SH-SY5Y (cell line): Measurements from ENCODE around the gene HMGB3.

Experiments used
- GATA2 ChIP-seq: IDR thresholded peaks from 2 replicates; pipeline ENCODE4 v1.6.1; 2011; ENCODE audit warnings: mild to moderate bottlenecking, low read depth, low read length
- GATA3 ChIP-seq: IDR thresholded peaks from 2 replicates; pipeline ENCODE4 v1.6.1; 2011; ENCODE audit warnings: low read depth, mild to moderate bottlenecking, low read length, moderate library complexity

GRCh38 chrX:150967786-150968185 lies 15.3 kb upstream of the HMGB3 start:
- TF ChIP-seq GATA3 (no peak), GATA2 (no peak)
